ENCODE measurements around the gene SLC24A3. TPM values are rescaled to one million over a fixed set of nuclear protein-coding genes. Genes with fewer than 3 reads are reported as not detected.

The SLC24A3 gene
- total RNA-seq, 1 donor from 2014 or later, result 0.79 TPM

DNA sequence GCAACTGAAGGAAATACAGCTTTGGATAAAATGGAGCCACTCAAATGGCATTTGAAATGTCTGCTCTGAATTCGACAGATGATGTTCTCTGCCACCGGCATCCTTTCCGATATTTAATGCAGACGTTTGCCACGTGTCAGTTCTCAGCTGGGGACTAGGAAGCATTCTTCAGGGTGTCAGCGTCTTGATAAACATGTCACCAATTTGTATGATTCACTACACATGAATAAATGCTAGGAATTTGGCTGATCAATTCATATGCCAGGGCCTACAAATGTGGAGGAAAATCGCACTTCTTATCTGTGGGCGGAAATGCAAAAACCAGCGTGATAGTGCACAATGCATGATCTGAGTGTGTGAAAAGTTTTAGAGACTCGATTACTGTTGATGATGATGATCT, 169.5 kb downstream of the SLC24A3 start:
- Histone ChIP-seq H2AFZ (ENCODE audit: low read depth, low read length) (no peak overlapping the region), H3K9ac (ENCODE audit: low read length) (no peak overlapping the region)
- no peak overlapping the region for H3K4me3 Mint-ChIP-seq (ENCODE audit: unreplicated experiment)

DNA sequence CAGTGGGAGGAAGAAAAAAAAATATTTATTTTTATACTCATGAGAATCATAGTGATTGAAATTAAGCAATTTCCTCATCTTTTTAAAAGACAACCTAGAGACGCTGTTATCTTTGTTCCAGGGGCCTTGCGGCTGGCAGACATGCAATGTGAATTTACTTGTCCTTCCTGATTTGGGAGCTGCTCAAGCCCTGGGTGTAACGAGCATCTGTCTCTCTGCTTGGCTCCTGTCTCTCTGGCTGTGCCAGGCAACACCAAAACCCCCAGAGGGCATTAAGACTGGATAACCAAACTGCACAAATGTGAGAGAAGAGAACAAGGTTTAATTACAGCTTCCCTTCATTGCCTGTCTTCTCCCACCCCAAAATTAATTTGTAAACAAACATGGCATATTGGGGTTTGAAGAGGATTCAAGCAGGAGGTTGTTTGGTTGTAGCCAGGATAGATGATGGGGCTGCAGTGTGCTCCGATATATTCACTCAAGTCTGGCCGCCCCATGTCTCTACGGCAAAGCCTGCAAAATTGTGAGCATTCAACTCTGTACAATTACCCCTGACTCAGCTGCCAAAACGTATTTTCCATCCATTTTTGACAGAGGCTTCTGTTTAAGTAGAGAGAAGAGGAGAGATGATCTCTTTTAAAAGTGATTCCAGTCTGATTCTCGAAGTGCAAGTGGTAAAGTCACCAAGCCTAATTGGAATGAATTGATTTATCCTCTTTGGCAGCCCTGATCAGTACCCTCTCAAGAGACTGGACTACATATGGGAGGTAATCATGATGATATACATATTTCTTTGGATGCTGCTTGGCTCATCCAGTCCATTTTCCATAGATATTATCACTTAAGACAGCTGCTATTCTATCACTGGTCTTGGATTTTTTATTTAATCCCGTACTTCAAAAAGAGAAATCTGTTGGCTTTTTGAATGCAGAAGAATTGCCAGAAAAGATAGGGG, 170.2 kb downstream of the SLC24A3 start:
- Histone ChIP-seq H3K79me2 (ENCODE audit: insufficient read depth, low read length) (no peaks in the 10 kb centered on the region), H3K9ac (ENCODE audit: low read length) (no peak overlapping the region), H3K4me3 (ENCODE audit: insufficient read depth, low read depth, low read length) (no peak overlapping the region), H3K4me2 (ENCODE audit: low read length) (no peak overlapping the region), H3K27me3 (ENCODE audit: insufficient read depth, low read length) (no peaks in the 10 kb centered on the region), H2AFZ (ENCODE audit: low read depth, low read length) (no peak overlapping the region), H3K4me1 (ENCODE audit: insufficient read depth, low read length) (no peaks in the 10 kb centered on the region), H4K20me1 (ENCODE audit: insufficient read depth, low read length) (no peaks in the 10 kb centered on the region), H3K36me3 (ENCODE audit: insufficient read depth, low read length) (no peaks in the 10 kb centered on the region), H3K9me3 (ENCODE audit: insufficient read depth, low read depth, low read length) (no peaks in the 10 kb centered on the region), H3K27ac (ENCODE audit: low read depth, low read length) (no peak overlapping the region)
- Mint-ChIP-seq H3K4me1 (ENCODE audit: low read depth, unreplicated experiment) (peaks cover 5% of the 10 kb centered on the region), H3K9me3 (ENCODE audit: unreplicated experiment) (no peaks in the 10 kb centered on the region), H3K4me3 (ENCODE audit: unreplicated experiment) (no peak overlapping the region), H3K36me3 (ENCODE audit: low read depth, unreplicated experiment) (no peaks in the 10 kb centered on the region), H3K27ac (ENCODE audit: unreplicated experiment) (no peak overlapping the region), H3K27me3 (ENCODE audit: low read depth, unreplicated experiment) (peaks cover 2% of the 10 kb centered on the region)
- FAIRE-seq (no peak), DNase-seq (ENCODE audit: low read depth) (no peak)
- TF ChIP-seq, protein P1, sequence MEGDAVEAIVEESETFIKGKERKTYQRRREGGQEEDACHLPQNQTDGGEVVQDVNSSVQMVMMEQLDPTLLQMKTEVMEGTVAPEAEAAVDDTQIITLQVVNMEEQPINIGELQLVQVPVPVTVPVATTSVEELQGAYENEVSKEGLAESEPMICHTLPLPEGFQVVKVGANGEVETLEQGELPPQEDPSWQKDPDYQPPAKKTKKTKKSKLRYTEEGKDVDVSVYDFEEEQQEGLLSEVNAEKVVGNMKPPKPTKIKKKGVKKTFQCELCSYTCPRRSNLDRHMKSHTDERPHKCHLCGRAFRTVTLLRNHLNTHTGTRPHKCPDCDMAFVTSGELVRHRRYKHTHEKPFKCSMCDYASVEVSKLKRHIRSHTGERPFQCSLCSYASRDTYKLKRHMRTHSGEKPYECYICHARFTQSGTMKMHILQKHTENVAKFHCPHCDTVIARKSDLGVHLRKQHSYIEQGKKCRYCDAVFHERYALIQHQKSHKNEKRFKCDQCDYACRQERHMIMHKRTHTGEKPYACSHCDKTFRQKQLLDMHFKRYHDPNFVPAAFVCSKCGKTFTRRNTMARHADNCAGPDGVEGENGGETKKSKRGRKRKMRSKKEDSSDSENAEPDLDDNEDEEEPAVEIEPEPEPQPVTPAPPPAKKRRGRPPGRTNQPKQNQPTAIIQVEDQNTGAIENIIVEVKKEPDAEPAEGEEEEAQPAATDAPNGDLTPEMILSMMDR (IDR thresholded peaks at IDR 0.05; ENCODE audit: insufficient read depth, low read depth, low read length), result no peak
- no peak for TF ChIP-seq EZH2 (IDR thresholded peaks at IDR 0.05; ENCODE audit: insufficient read depth, low read length)

More for the DNA sequence above, 169.5 kb downstream of the SLC24A3 start:
- no peaks in the 10 kb centered on the region for H4K20me1 ChIP-seq (ENCODE audit: insufficient read depth, low read length)
- H3K36me3 Mint-ChIP-seq (ENCODE audit: low read depth, unreplicated experiment), result no peaks in the 10 kb centered on the region
- no peak overlapping the region for H3K4me2 ChIP-seq (ENCODE audit: low read length)
- no peaks in the 10 kb centered on the region for H3K27me3 ChIP-seq (ENCODE audit: insufficient read depth, low read length)
- H3K27ac ChIP-seq (ENCODE audit: low read depth, low read length), result no peak overlapping the region
- DNase-seq (ENCODE audit: low read depth) (no peak), FAIRE-seq (no peak)
- no peak overlapping the region for H3K4me3 ChIP-seq (ENCODE audit: insufficient read depth, low read depth, low read length)
- H3K4me1 Mint-ChIP-seq (ENCODE audit: low read depth, unreplicated experiment), result no peaks in the 10 kb centered on the region
- peaks cover 5% of the 10 kb centered on the region for H3K27me3 Mint-ChIP-seq (ENCODE audit: low read depth, unreplicated experiment)
- H3K79me2 ChIP-seq (ENCODE audit: insufficient read depth, low read length), result no peaks in the 10 kb centered on the region
- no peaks in the 10 kb centered on the region for H3K9me3 ChIP-seq (ENCODE audit: insufficient read depth, low read depth, low read length)
- no peak for TF ChIP-seq EZH2 (IDR thresholded peaks at IDR 0.05; ENCODE audit: insufficient read depth, low read length)
- TF ChIP-seq, protein P1 (IDR thresholded peaks at IDR 0.05; ENCODE audit: insufficient read depth, low read depth, low read length), result no peak
- H3K36me3 ChIP-seq (ENCODE audit: insufficient read depth, low read length), result no peaks in the 10 kb centered on the region
- no peaks in the 10 kb centered on the region for H3K4me1 ChIP-seq (ENCODE audit: insufficient read depth, low read length)
- no peak overlapping the region for H3K27ac Mint-ChIP-seq (ENCODE audit: unreplicated experiment)
- H3K9me3 Mint-ChIP-seq (ENCODE audit: unreplicated experiment), result no peaks in the 10 kb centered on the region

DNA sequence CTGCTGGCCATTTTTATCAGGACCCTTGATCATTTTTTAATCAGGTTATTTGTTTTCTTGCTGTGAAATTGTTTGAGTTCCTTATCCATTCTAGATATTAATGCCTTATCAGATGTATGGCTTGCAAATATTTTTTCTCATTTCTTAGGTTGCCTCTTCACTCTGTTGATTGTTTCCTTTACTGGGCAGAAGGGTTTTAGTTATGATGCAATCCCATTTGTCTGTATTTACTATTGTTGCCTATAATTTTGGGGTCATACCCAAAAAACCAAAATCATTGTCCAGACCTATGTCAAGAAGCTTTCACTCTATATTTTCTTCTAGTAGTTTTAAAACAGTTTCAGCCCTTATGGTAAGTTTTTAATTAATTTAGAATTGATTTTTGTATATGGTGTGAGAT, 172.5 kb downstream of the SLC24A3 start:
- H3K27me3 Mint-ChIP-seq (ENCODE audit: low read depth, unreplicated experiment), result peaks cover 2% of the 10 kb centered on the region
- Histone ChIP-seq H3K4me2 (ENCODE audit: low read length) (no peak overlapping the region), H3K9ac (ENCODE audit: low read length) (no peak overlapping the region), H4K20me1 (ENCODE audit: insufficient read depth, low read length) (no peaks in the 10 kb centered on the region), H3K9me3 (ENCODE audit: insufficient read depth, low read depth, low read length) (no peaks in the 10 kb centered on the region), H3K27me3 (ENCODE audit: insufficient read depth, low read length) (no peaks in the 10 kb centered on the region), H3K4me1 (ENCODE audit: insufficient read depth, low read length) (no peaks in the 10 kb centered on the region), H2AFZ (ENCODE audit: low read depth, low read length) (no peak overlapping the region), H3K27ac (ENCODE audit: low read depth, low read length) (no peak overlapping the region), H3K79me2 (ENCODE audit: insufficient read depth, low read length) (no peaks in the 10 kb centered on the region), H3K36me3 (ENCODE audit: insufficient read depth, low read length) (no peaks in the 10 kb centered on the region), H3K4me3 (ENCODE audit: insufficient read depth, low read depth, low read length) (no peak overlapping the region)
- no peak for DNase-seq (ENCODE audit: low read depth)
- H3K36me3 Mint-ChIP-seq (ENCODE audit: low read depth, unreplicated experiment), result no peaks in the 10 kb centered on the region
- H3K27ac Mint-ChIP-seq (ENCODE audit: unreplicated experiment), result no peak overlapping the region
- H3K4me3 Mint-ChIP-seq (ENCODE audit: unreplicated experiment), result no peak overlapping the region
- peaks cover 3% of the 10 kb centered on the region for H3K9me3 Mint-ChIP-seq (ENCODE audit: unreplicated experiment)
- no peak for FAIRE-seq
- TF ChIP-seq, protein P1 (IDR thresholded peaks at IDR 0.05; ENCODE audit: insufficient read depth, low read depth, low read length), result no peak
- no peak for TF ChIP-seq EZH2 (IDR thresholded peaks at IDR 0.05; ENCODE audit: insufficient read depth, low read length)
- H3K4me1 Mint-ChIP-seq (ENCODE audit: low read depth, unreplicated experiment), result peaks cover 6% of the 10 kb centered on the region

Data from astrocyte (in vitro differentiated cells and primary cell).